GM15510 (cell line): ENCODE results near the gene ITGB5.

Experiments
- POLR2A ChIP-seq: IDR thresholded peaks from 3 replicates; pipeline ENCODE4 v1.6.1; 2011; ENCODE audit warnings: borderline replicate concordance; ENCODE audit not compliant: insufficient read length; ENCODE audit errors: extremely low read depth

The ITGB5 gene

DNA sequence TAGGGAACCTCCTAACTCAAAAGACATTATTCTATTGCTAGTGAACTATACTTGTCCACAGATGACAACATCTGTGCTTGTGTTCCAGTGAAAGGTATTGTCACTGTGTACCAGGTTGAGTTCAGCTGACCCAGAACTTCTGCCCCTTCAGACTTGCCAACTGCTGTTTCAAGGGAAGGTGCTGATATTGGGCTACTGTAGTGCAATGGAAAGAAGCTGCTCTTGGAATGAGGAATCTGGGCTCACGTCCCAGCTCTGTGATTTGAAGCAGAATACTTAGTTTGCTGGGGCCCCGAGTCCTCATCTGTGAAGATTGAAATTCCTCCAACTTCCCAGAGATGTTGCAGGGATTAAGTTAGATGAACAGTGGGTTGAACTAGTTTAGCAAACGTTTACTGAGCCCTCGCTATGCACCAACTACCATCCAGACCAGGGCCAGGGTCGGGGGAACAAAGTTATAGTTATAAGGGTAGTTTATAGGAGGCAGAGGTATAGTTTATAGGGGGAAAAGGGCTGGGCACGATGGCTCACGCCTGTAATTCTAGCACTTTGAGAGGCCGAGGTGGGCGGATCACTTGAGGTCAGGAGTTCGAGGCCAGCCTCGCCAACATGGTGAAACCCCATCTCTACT, 172.8 kb downstream of the ITGB5 start:
- TF ChIP-seq POLR2A: no peak
